Measurements from ENCODE around the gene RBP3. TPM values are rescaled to one million over a fixed set of nuclear protein-coding genes. Genes with fewer than 3 reads are reported as not detected.

The RBP3 gene
- total and polyA plus RNA-seq, 11 donors, result not detected

- Histone ChIP-seq H3K4me3 (no peak overlapping the region), H3K36me3 (no peaks in the 10 kb centered on the region), H3K9me3 (no peaks in the 10 kb centered on the region), H3K27ac (no peak overlapping the region), H3K4me1 (peaks cover 0 to 10% (median 4%) of the 10 kb centered on the region in 12 donors), H3K27me3 (peaks cover 0 to 7% (median 0%) of the 10 kb centered on the region in 9 donors)
- ATAC-seq (no peak), DNase-seq (no peak)
- TF ChIP-seq CTCF (IDR thresholded peaks at IDR 0.05) (no peak), POLR2A (IDR thresholded peaks at IDR 0.05) (no peak)
- 94 to 98% (median 96%) methylated on average over 13 to 37 of the region's 37 CpGs for WGBS, 4 donors
- intact Hi-C loops (cut with DNase I), result loop anchor here in 4 of 10 donors (2.0 to 10.0 kb wide), 5 partner anchors 263 to 315 kb away; no protein-coding TSS in a partner anchor
Observed at GRCh38 chr10:47310090-47310505, 38.1 kb upstream of the RBP3 start.

- ATAC-seq, result peak in 2 of 4 donors; percentile 6 to 10
- Histone ChIP-seq H3K9me3 (no peaks in the 10 kb centered on the region), H3K4me1 (peaks cover 0 to 10% (median 4%) of the 10 kb centered on the region in 12 donors), H3K27me3 (peaks cover 0 to 7% (median 0%) of the 10 kb centered on the region in 9 donors), H3K36me3 (no peaks in the 10 kb centered on the region), H3K4me3 (no peak overlapping the region), H3K27ac (no peak overlapping the region)
- 27 to 38% (median 33%) methylated on average over 9 to 10 of the region's 10 CpGs for WGBS, 4 donors
- DNase-seq, result peak in 1 of 5 donors; percentile 28
- intact Hi-C loops (cut with DNase I), result loop anchor here in 4 of 10 donors (2.0 to 10.0 kb wide), 5 partner anchors 264 to 317 kb away; no protein-coding TSS in a partner anchor
- TF ChIP-seq POLR2A (IDR thresholded peaks at IDR 0.05), result no peak
- no peak for TF ChIP-seq CTCF (IDR thresholded peaks at IDR 0.05)
Observed at GRCh38 chr10:47311193-47311931, 36.8 kb upstream of the RBP3 start.

- H3K9me3 ChIP-seq, result no peaks in the 10 kb centered on the region
- TF ChIP-seq POLR2A (IDR thresholded peaks at IDR 0.05) (no peak), CTCF (IDR thresholded peaks at IDR 0.05) (peak; percentile 63 to 91 (median 81))
- H3K4me3 ChIP-seq, result no peak overlapping the region
- ATAC-seq (peak; percentile 80 to 97 (median 94)), DNase-seq (peak; percentile 78 to 91 (median 83))
- H3K27ac ChIP-seq, result no peak overlapping the region
- H3K4me1 ChIP-seq, result peaks cover 0 to 10% (median 4%) of the 10 kb centered on the region in 12 donors
- no peaks in the 10 kb centered on the region for H3K36me3 ChIP-seq
- intact Hi-C loops (cut with DNase I), result loop anchor here in 9 of 10 donors (1.0 to 10.0 kb wide), 9 partner anchors 263 to 317 kb away; no protein-coding TSS in a partner anchor
- 12 to 26% (median 24%) methylated on average over 11 to 20 of the region's 20 CpGs for WGBS, 4 donors
- H3K27me3 ChIP-seq, result peaks cover 0 to 7% (median 0%) of the 10 kb centered on the region in 9 donors
Observed at GRCh38 chr10:47311932-47312662, 36.1 kb upstream of the RBP3 start.

- no peak for ATAC-seq
- TF ChIP-seq POLR2A (IDR thresholded peaks at IDR 0.05) (no peak), CTCF (IDR thresholded peaks at IDR 0.05) (no peak)
- Histone ChIP-seq H3K4me3 (no peak overlapping the region), H3K27me3 (peaks cover 0 to 7% (median 0%) of the 10 kb centered on the region in 9 donors), H3K27ac (no peak overlapping the region), H3K9me3 (no peaks in the 10 kb centered on the region), H3K4me1 (peaks cover 0 to 10% (median 4%) of the 10 kb centered on the region in 12 donors), H3K36me3 (no peaks in the 10 kb centered on the region)
- no peak for DNase-seq
- WGBS, 4 donors, result 77 to 89% (median 86%) methylated on average over 3 to 7 of the region's 7 CpGs
- intact Hi-C loops (cut with DNase I), result loop anchor here in 9 of 10 donors (1.0 to 10.0 kb wide), 9 partner anchors 264 to 318 kb away; no protein-coding TSS in a partner anchor
Observed at GRCh38 chr10:47312663-47312995, 35.5 kb upstream of the RBP3 start.

Measured in heart left ventricle (tissue), 16 donors.